GM12891 (cell line): Measurements from ENCODE around the gene SCGB2B2.

Source experiments
- POLR2A ChIP-seq: IDR thresholded peaks from 2 replicates; pipeline ENCODE4 v1.6.1; 2011; ENCODE audit warnings: low read depth, low read length, control low read depth
- POLR2AphosphoS5 ChIP-seq: IDR thresholded peaks from 2 replicates; pipeline ENCODE4 v1.6.1; 2011; ENCODE audit warnings: low read depth, low read length, control low read depth
- TAF1 ChIP-seq: IDR thresholded peaks from 2 replicates; pipeline ENCODE4 v1.6.1; 2011; ENCODE audit warnings: low read depth, low read length, control low read depth

DNA sequence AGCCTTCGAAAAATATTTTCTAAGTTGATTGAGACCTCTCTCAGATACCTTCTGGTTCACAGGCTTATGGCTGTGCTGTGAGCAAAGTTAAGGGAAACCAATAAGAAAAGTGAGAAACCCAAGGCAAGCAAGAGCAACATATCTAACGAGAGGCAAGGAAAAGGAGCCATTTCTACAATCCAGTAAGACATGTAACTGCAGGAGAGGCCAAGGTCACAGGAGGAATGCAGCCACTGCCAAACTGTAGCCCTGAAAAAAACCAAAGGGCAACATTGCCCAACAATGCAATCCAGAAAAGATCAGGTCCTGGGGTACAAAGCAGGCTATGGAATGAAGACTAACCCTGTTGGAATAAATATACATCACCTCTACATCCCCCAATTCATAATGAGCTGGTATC is 21.3 kb downstream of the SCGB2B2 start:
- TF ChIP-seq POLR2A (no peak), TAF1 (no peak), POLR2AphosphoS5 (no peak)
